ENCODE measurements around the gene MPRIP.

The MPRIP gene

GRCh38 chr17:17104036-17104435 lies 61.8 kb downstream of the MPRIP start:
- no peak overlapping the region for H3K18ac ChIP-seq (ENCODE audit: low read length)
- no peak overlapping the region for H3K23ac ChIP-seq (ENCODE audit: low read length)
- H2BK15ac ChIP-seq (replicated peaks; ENCODE audit: low read depth) = no peak overlapping the region
- H4K8ac ChIP-seq (ENCODE audit: low read depth, low read length) = no peak overlapping the region
- DNase-seq = no peak
- H4K5ac ChIP-seq (ENCODE audit: low read length) = no peak overlapping the region
- no peak overlapping the region for H3K56ac ChIP-seq (ENCODE audit: low read length)
- H3K27ac ChIP-seq (ENCODE audit: low read depth, low read length) = no peak overlapping the region
- no peaks in the 10 kb centered on the region for H3K27me3 ChIP-seq (ENCODE audit: insufficient read depth, low read length, poor library complexity)
- no peak overlapping the region for H3K9ac ChIP-seq (ENCODE audit: low read length)
- H2BK120ac ChIP-seq (ENCODE audit: low read depth, low read length) = no peak overlapping the region
- WGBS (ENCODE audit: extremely low coverage, insufficient coverage, low lambda C conversion rate) = no CpG with 5 or more reads among the region's 6 CpGs
- peaks cover 38% of the 10 kb centered on the region for H3K79me1 ChIP-seq (ENCODE audit: low read length)
- no peaks in the 10 kb centered on the region for H3K36me3 ChIP-seq (ENCODE audit: control insufficient read depth, insufficient read depth, low read length)
- peaks cover 6% of the 10 kb centered on the region for H3K79me2 ChIP-seq (ENCODE audit: control insufficient read depth, insufficient read depth, low read length)
- H2BK5ac ChIP-seq (ENCODE audit: low read length) = no peak overlapping the region
- no peak overlapping the region for H2AK5ac ChIP-seq (ENCODE audit: low read length)
- no peaks in the 10 kb centered on the region for H3K4me1 ChIP-seq (ENCODE audit: control insufficient read depth, low read depth, low read length)
- H3K4me3 ChIP-seq (ENCODE audit: low read length) = no peak overlapping the region
- no peak overlapping the region for H3K4ac ChIP-seq (ENCODE audit: low read depth, low read length)
- H3K4me2 ChIP-seq (ENCODE audit: low read length) = no peak overlapping the region

- Histone ChIP-seq H4K5ac (ENCODE audit: low read length) (no peak overlapping the region), H3K23ac (ENCODE audit: low read length) (no peak overlapping the region), H3K36me3 (ENCODE audit: control insufficient read depth, insufficient read depth, low read length) (no peaks in the 10 kb centered on the region), H3K79me1 (ENCODE audit: low read length) (peaks cover 38% of the 10 kb centered on the region), H4K8ac (ENCODE audit: low read depth, low read length) (no peak overlapping the region), H2BK5ac (ENCODE audit: low read length) (no peak overlapping the region), H3K18ac (ENCODE audit: low read length) (no peak overlapping the region), H2BK120ac (ENCODE audit: low read depth, low read length) (no peak overlapping the region), H3K27me3 (ENCODE audit: insufficient read depth, low read length, poor library complexity) (no peaks in the 10 kb centered on the region), H3K27ac (ENCODE audit: low read depth, low read length) (no peak overlapping the region), H3K56ac (ENCODE audit: low read length) (no peak overlapping the region), H2AK5ac (ENCODE audit: low read length) (no peak overlapping the region), H3K4me1 (ENCODE audit: control insufficient read depth, low read depth, low read length) (no peaks in the 10 kb centered on the region), H3K4me3 (ENCODE audit: low read length) (no peak overlapping the region), H2BK15ac (replicated peaks; ENCODE audit: low read depth) (no peak overlapping the region), H3K79me2 (ENCODE audit: control insufficient read depth, insufficient read depth, low read length) (peaks cover 6% of the 10 kb centered on the region), H3K4ac (ENCODE audit: low read depth, low read length) (no peak overlapping the region), H3K4me2 (ENCODE audit: low read length) (no peak overlapping the region), H3K9ac (ENCODE audit: low read length) (no peak overlapping the region)
- WGBS (ENCODE audit: extremely low coverage, insufficient coverage, low lambda C conversion rate) = no CpG with 5 or more reads among the region's 11 CpGs
- DNase-seq = no peak
These were observed 62.2 kb downstream of the MPRIP start for GRCh38 chr17:17104494-17104893.

- no peak overlapping the region for H2BK5ac ChIP-seq (ENCODE audit: low read length)
- H3K9ac ChIP-seq (ENCODE audit: low read length) = no peak overlapping the region
- no peak overlapping the region for H4K8ac ChIP-seq (ENCODE audit: low read depth, low read length)
- H3K79me2 ChIP-seq (ENCODE audit: control insufficient read depth, insufficient read depth, low read length) = peaks cover 6% of the 10 kb centered on the region
- H3K79me1 ChIP-seq (ENCODE audit: low read length) = peaks cover 37% of the 10 kb centered on the region
- H4K5ac ChIP-seq (ENCODE audit: low read length) = no peak overlapping the region
- no peak overlapping the region for H3K4me2 ChIP-seq (ENCODE audit: low read length)
- H3K4ac ChIP-seq (ENCODE audit: low read depth, low read length) = no peak overlapping the region
- H3K18ac ChIP-seq (ENCODE audit: low read length) = no peak overlapping the region
- H3K56ac ChIP-seq (ENCODE audit: low read length) = no peak overlapping the region
- no peak overlapping the region for H3K27ac ChIP-seq (ENCODE audit: low read depth, low read length)
- no peaks in the 10 kb centered on the region for H3K4me1 ChIP-seq (ENCODE audit: control insufficient read depth, low read depth, low read length)
- no peak overlapping the region for H2BK120ac ChIP-seq (ENCODE audit: low read depth, low read length)
- H3K36me3 ChIP-seq (ENCODE audit: control insufficient read depth, insufficient read depth, low read length) = no peaks in the 10 kb centered on the region
- H2AK5ac ChIP-seq (ENCODE audit: low read length) = no peak overlapping the region
- no peaks in the 10 kb centered on the region for H3K27me3 ChIP-seq (ENCODE audit: insufficient read depth, low read length, poor library complexity)
- H2BK15ac ChIP-seq (replicated peaks; ENCODE audit: low read depth) = no peak overlapping the region
- H3K23ac ChIP-seq (ENCODE audit: low read length) = no peak overlapping the region
- H3K4me3 ChIP-seq (ENCODE audit: low read length) = no peak overlapping the region
- no peak for DNase-seq
- no CpG with 5 or more reads among the region's 7 CpGs for WGBS (ENCODE audit: extremely low coverage, insufficient coverage, low lambda C conversion rate)
These were observed 63.7 kb downstream of the MPRIP start for GRCh38 chr17:17105976-17106375.

GRCh38 chr17:17106756-17107155 lies 64.5 kb downstream of the MPRIP start:
- H3K4me1 ChIP-seq (ENCODE audit: control insufficient read depth, low read depth, low read length) = no peaks in the 10 kb centered on the region
- H3K27me3 ChIP-seq (ENCODE audit: insufficient read depth, low read length, poor library complexity) = no peaks in the 10 kb centered on the region
- no peak overlapping the region for H3K27ac ChIP-seq (ENCODE audit: low read depth, low read length)
- H3K4ac ChIP-seq (ENCODE audit: low read depth, low read length) = no peak overlapping the region
- no peak for DNase-seq
- no peak overlapping the region for H2BK120ac ChIP-seq (ENCODE audit: low read depth, low read length)
- no peaks in the 10 kb centered on the region for H3K36me3 ChIP-seq (ENCODE audit: control insufficient read depth, insufficient read depth, low read length)
- no peak overlapping the region for H2BK5ac ChIP-seq (ENCODE audit: low read length)
- no peak overlapping the region for H4K8ac ChIP-seq (ENCODE audit: low read depth, low read length)
- peaks cover 43% of the 10 kb centered on the region for H3K79me1 ChIP-seq (ENCODE audit: low read length)
- no peak overlapping the region for H3K4me3 ChIP-seq (ENCODE audit: low read length)
- H3K56ac ChIP-seq (ENCODE audit: low read length) = no peak overlapping the region
- H3K23ac ChIP-seq (ENCODE audit: low read length) = no peak overlapping the region
- no peak overlapping the region for H3K9ac ChIP-seq (ENCODE audit: low read length)
- H2AK5ac ChIP-seq (ENCODE audit: low read length) = no peak overlapping the region
- peaks cover 9% of the 10 kb centered on the region for H3K79me2 ChIP-seq (ENCODE audit: control insufficient read depth, insufficient read depth, low read length)
- no peak overlapping the region for H4K5ac ChIP-seq (ENCODE audit: low read length)
- H3K18ac ChIP-seq (ENCODE audit: low read length) = no peak overlapping the region
- no peak overlapping the region for H3K4me2 ChIP-seq (ENCODE audit: low read length)
- H2BK15ac ChIP-seq (replicated peaks; ENCODE audit: low read depth) = no peak overlapping the region
- no CpG with 5 or more reads among the region's 3 CpGs for WGBS (ENCODE audit: extremely low coverage, insufficient coverage, low lambda C conversion rate)

- DNase-seq = no peak
- no peak overlapping the region for H3K9ac ChIP-seq (ENCODE audit: low read length)
- H3K4me3 ChIP-seq (ENCODE audit: low read length) = no peak overlapping the region
- H3K27ac ChIP-seq (ENCODE audit: low read depth, low read length) = no peak overlapping the region
- H3K4ac ChIP-seq (ENCODE audit: low read depth, low read length) = no peak overlapping the region
- H3K79me2 ChIP-seq (ENCODE audit: control insufficient read depth, insufficient read depth, low read length) = peaks cover 10% of the 10 kb centered on the region
- no peak overlapping the region for H4K5ac ChIP-seq (ENCODE audit: low read length)
- no peak overlapping the region for H3K56ac ChIP-seq (ENCODE audit: low read length)
- no peak overlapping the region for H2BK5ac ChIP-seq (ENCODE audit: low read length)
- H2BK120ac ChIP-seq (ENCODE audit: low read depth, low read length) = no peak overlapping the region
- H3K79me1 ChIP-seq (ENCODE audit: low read length) = peaks cover 48% of the 10 kb centered on the region
- no peaks in the 10 kb centered on the region for H3K27me3 ChIP-seq (ENCODE audit: insufficient read depth, low read length, poor library complexity)
- no peak overlapping the region for H2AK5ac ChIP-seq (ENCODE audit: low read length)
- no CpG with 5 or more reads among the region's 4 CpGs for WGBS (ENCODE audit: extremely low coverage, insufficient coverage, low lambda C conversion rate)
- H3K18ac ChIP-seq (ENCODE audit: low read length) = no peak overlapping the region
- H3K36me3 ChIP-seq (ENCODE audit: control insufficient read depth, insufficient read depth, low read length) = no peaks in the 10 kb centered on the region
- no peak overlapping the region for H4K8ac ChIP-seq (ENCODE audit: low read depth, low read length)
- no peak overlapping the region for H2BK15ac ChIP-seq (replicated peaks; ENCODE audit: low read depth)
- H3K4me1 ChIP-seq (ENCODE audit: control insufficient read depth, low read depth, low read length) = no peaks in the 10 kb centered on the region
- no peak overlapping the region for H3K4me2 ChIP-seq (ENCODE audit: low read length)
- H3K23ac ChIP-seq (ENCODE audit: low read length) = no peak overlapping the region
These were observed 65.0 kb downstream of the MPRIP start for GRCh38 chr17:17107281-17107680.

GRCh38 chr17:17107891-17108431 lies 65.7 kb downstream of the MPRIP start:
- peaks cover 9% of the 10 kb centered on the region for H3K79me2 ChIP-seq (ENCODE audit: control insufficient read depth, insufficient read depth, low read length)
- H3K79me1 ChIP-seq (ENCODE audit: low read length) = peaks cover 46% of the 10 kb centered on the region
- H3K18ac ChIP-seq (ENCODE audit: low read length) = no peak overlapping the region
- H2BK15ac ChIP-seq (replicated peaks; ENCODE audit: low read depth) = no peak overlapping the region
- no peak overlapping the region for H3K9ac ChIP-seq (ENCODE audit: low read length)
- no peaks in the 10 kb centered on the region for H3K27me3 ChIP-seq (ENCODE audit: insufficient read depth, low read length, poor library complexity)
- H3K4me2 ChIP-seq (ENCODE audit: low read length) = no peak overlapping the region
- H3K4ac ChIP-seq (ENCODE audit: low read depth, low read length) = no peak overlapping the region
- WGBS (ENCODE audit: extremely low coverage, insufficient coverage, low lambda C conversion rate) = no CpG with 5 or more reads among the region's 7 CpGs
- DNase-seq = no peak
- H2BK120ac ChIP-seq (ENCODE audit: low read depth, low read length) = no peak overlapping the region
- H2AK5ac ChIP-seq (ENCODE audit: low read length) = no peak overlapping the region
- H3K27ac ChIP-seq (ENCODE audit: low read depth, low read length) = no peak overlapping the region
- no peak overlapping the region for H3K4me3 ChIP-seq (ENCODE audit: low read length)
- H3K56ac ChIP-seq (ENCODE audit: low read length) = no peak overlapping the region
- H3K4me1 ChIP-seq (ENCODE audit: control insufficient read depth, low read depth, low read length) = no peaks in the 10 kb centered on the region
- H4K5ac ChIP-seq (ENCODE audit: low read length) = no peak overlapping the region
- no peak overlapping the region for H2BK5ac ChIP-seq (ENCODE audit: low read length)
- no peaks in the 10 kb centered on the region for H3K36me3 ChIP-seq (ENCODE audit: control insufficient read depth, insufficient read depth, low read length)
- H3K23ac ChIP-seq (ENCODE audit: low read length) = no peak overlapping the region
- H4K8ac ChIP-seq (ENCODE audit: low read depth, low read length) = no peak overlapping the region
